Ascending aorta (tissue), 2 donors: ENCODE data around the gene GABARAPL2. TPM values are rescaled to one million over a fixed set of nuclear protein-coding genes. Genes with fewer than 3 reads are reported as not detected.

Experiments used
- DNase-seq, 2 donors: peaks; one replicate each; pipeline ENCODE4 v3.0.0-alpha.2; 2019; ENCODE audit warnings: low spot score in 2 of 2
- H3K27ac ChIP-seq, 2 donors: fragments of 200-600 bp; sonication (generic); one replicate each; pipeline ENCODE4 v1.5.1; 2016 to 2017; ENCODE audit warnings: mild to moderate bottlenecking in 1 of 2
- H3K27me3 ChIP-seq: fragments of 200-600 bp; sonication (generic); one replicate; pipeline ENCODE4 v1.5.1; 2017
- H3K36me3 ChIP-seq, 2 donors: fragments of 200-600 bp; sonication (generic); one replicate each; pipeline ENCODE4 v1.5.1; 2016
- H3K4me1 ChIP-seq, 2 donors: fragments of 200-600 bp; sonication (generic); one replicate each; pipeline ENCODE4 v1.5.1; 2016 to 2017; ENCODE audit warnings: mild to moderate bottlenecking in 1 of 2
- H3K4me3 ChIP-seq, 2 donors: fragments of 200-600 bp; sonication (generic); one replicate each; pipeline ENCODE4 v1.5.1; 2016 to 2017; ENCODE audit warnings: mild to moderate bottlenecking in 1 of 2
- H3K9me3 ChIP-seq, 2 donors: fragments of 200-600 bp; sonication (generic); one replicate each; pipeline ENCODE4 v1.5.1; 2016
- intact Hi-C: fragments of 100-400 bp; cut with DNase I; formaldehyde crosslinking; loops from one replicate; pipeline ENCODE4 v1.15.1; 2023
- total RNA-seq: library from RNA; depleted of rRNA; stranded (reverse); fragments of >200 nt; gene quantifications from one replicate; pipeline ENCODE4 v1.1.0, GENCODE V29; 2016
- TF ChIP-seq, protein P1 (sequence below), 3 experiments: fragments of 200-600 bp in 2 of 3; fragments of 450-650 bp in 1 of 3; sonication (generic) in 2 of 3; IDR thresholded peaks; one replicate each; pipeline ENCODE4 v1.5.1; 2016 to 2019; ENCODE audit warnings: antibody characterized with exemption in 3 of 3, mild to moderate bottlenecking in 1 of 3, moderate library complexity in 1 of 3

The GABARAPL2 gene
- total RNA-seq, 1 donor from 2014 or later, result 56.1 TPM

DNA sequence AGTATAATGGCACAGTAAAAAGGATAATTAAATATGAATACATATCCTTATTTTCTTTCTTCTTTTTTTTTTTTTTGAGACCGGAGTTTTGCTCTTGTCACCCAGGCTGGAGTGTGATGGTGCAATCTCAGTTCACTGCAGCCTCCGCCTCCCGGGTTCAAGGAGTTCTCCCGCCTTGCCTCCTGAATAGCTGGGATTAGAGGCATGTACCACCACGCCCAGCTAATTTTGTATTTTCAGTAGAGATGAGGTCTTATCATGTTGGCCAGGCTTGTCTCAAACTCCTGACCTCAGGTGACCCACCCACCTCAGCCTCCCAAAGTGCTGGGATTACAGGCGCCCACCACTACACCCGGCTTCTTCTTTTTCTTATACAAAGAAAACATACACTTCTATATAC lies 12.0 kb downstream of the GABARAPL2 start:
- no peaks in the 10 kb centered on the region for H3K9me3 ChIP-seq
- H3K4me1 ChIP-seq, result no peaks in the 10 kb centered on the region
- intact Hi-C loops, result no loop called here
- DNase-seq, result no peak
- peaks cover 51 to 63% of the 10 kb centered on the region in 2 donors for H3K36me3 ChIP-seq
- no peak overlapping the region for H3K4me3 ChIP-seq
- no peaks in the 10 kb centered on the region for H3K27me3 ChIP-seq
- H3K27ac ChIP-seq, result no peak overlapping the region
- TF ChIP-seq, protein P1, sequence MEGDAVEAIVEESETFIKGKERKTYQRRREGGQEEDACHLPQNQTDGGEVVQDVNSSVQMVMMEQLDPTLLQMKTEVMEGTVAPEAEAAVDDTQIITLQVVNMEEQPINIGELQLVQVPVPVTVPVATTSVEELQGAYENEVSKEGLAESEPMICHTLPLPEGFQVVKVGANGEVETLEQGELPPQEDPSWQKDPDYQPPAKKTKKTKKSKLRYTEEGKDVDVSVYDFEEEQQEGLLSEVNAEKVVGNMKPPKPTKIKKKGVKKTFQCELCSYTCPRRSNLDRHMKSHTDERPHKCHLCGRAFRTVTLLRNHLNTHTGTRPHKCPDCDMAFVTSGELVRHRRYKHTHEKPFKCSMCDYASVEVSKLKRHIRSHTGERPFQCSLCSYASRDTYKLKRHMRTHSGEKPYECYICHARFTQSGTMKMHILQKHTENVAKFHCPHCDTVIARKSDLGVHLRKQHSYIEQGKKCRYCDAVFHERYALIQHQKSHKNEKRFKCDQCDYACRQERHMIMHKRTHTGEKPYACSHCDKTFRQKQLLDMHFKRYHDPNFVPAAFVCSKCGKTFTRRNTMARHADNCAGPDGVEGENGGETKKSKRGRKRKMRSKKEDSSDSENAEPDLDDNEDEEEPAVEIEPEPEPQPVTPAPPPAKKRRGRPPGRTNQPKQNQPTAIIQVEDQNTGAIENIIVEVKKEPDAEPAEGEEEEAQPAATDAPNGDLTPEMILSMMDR (IDR thresholded peaks at IDR 0.05), result no peak

DNA sequence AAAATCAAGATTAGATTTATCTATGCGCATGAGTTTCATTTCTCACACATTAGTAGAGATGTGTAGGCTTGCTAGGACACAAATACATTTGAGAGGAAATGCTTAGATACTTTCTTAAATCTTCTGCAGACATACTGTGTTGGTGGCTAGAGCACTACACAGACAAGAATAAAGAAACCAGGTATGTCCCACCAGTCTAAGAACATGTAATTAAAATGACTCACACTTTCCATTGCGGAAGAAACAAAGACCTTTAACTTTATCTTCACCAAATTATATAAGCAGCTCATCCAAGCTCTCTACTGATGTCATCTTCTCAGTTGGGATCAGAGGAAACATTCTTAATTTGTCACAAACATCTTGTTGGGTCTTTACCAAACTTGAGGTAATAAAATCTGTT lies 12.5 kb downstream of the GABARAPL2 start:
- H3K36me3 ChIP-seq, result peaks cover 51 to 60% of the 10 kb centered on the region in 2 donors
- no peak overlapping the region for H3K27ac ChIP-seq

DNA sequence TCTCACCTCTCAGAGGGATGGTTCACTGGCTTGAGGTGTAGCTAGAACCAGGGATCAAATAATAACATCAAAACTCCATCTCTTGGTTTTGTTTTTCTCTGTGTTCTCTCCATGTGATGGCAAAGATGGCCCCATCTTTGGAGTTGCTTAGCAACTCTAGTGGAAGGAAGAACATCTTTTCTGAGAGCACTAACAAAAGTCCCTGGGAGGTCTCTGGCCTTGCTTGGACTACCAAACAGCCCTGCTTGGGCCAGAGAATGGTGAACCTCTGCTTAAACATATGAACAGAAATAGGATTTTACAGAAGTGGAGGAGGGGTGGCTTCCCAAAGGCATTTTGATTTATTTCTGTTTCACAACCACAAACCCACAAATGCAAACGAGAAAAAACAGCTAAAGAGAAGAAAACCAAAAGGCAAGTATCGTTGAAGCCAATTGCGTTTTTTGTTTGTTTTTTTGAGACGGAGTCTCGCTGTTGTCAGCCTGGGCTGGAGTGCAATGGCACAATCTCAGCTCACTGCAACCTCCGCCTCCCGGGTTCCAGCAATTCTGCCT lies 13.2 kb downstream of the GABARAPL2 start:
- intact Hi-C loops, result no loop called here
- H3K27ac ChIP-seq, result no peak overlapping the region
- TF ChIP-seq, protein P1 (IDR thresholded peaks at IDR 0.05), result no peak
- H3K4me3 ChIP-seq, result no peak overlapping the region
- no peaks in the 10 kb centered on the region for H3K9me3 ChIP-seq
- DNase-seq, result no peak
- peaks cover 49 to 54% of the 10 kb centered on the region in 2 donors for H3K36me3 ChIP-seq
- no peaks in the 10 kb centered on the region for H3K27me3 ChIP-seq
- no peaks in the 10 kb centered on the region for H3K4me1 ChIP-seq

More for the DNA sequence above, 12.5 kb downstream of the GABARAPL2 start:
- Histone ChIP-seq H3K9me3 (no peaks in the 10 kb centered on the region), H3K4me1 (no peaks in the 10 kb centered on the region), H3K4me3 (no peak overlapping the region), H3K27me3 (no peaks in the 10 kb centered on the region)
- no peak for DNase-seq
- TF ChIP-seq, protein P1 (IDR thresholded peaks at IDR 0.05), result no peak
- intact Hi-C loops, result no loop called here

DNA sequence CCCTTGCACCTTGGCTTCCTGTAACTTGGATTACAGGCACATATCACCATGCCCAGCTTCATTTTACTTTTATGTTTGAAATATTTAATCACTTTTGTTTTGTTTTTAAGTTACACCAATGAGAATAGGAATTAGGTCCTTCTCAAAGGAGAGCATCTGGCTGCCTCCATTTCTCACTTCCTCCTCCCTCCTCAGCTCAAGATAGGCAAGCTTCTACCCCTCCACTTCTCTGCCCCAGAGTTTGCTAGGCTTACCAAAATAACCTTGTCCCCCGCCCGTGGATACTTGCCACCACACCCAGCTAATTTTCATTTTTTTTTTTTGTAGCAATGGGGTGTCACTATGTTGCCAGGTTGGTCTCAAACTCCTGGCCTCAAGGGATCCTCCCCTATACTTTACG lies 17.9 kb downstream of the GABARAPL2 start:
- intact Hi-C loops, result no loop called here
- Histone ChIP-seq H3K36me3 (peaks cover 6 to 12% of the 10 kb centered on the region in 2 donors), H3K27ac (no peak overlapping the region), H3K4me1 (no peaks in the 10 kb centered on the region), H3K27me3 (no peaks in the 10 kb centered on the region), H3K9me3 (no peaks in the 10 kb centered on the region), H3K4me3 (no peak overlapping the region)
- no peak for DNase-seq
- TF ChIP-seq, protein P1 (IDR thresholded peaks at IDR 0.05), result no peak

DNA sequence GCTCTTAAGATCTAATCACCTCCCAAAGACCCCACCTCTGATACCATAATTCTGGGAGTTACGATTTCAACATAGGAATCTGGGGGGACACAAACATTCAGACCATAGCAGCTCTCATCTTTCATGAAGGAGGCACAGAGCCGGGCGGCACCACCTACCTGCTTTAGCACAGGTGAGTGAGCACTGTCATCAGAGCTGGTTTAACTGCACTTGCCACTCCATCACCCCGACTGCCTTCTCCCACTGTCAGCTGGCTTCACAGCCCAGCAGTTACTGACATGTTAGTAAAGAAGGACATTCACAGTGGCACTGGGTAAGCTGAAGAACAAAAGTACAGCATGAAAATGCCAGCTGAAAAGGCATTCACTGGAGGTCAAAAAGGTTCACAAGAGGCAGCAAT lies 22.5 kb downstream of the GABARAPL2 start:
- intact Hi-C loops, result no loop called here
- no peaks in the 10 kb centered on the region for H3K9me3 ChIP-seq
- TF ChIP-seq, protein P1 (IDR thresholded peaks at IDR 0.05), result no peak
- no peak for DNase-seq
- H3K4me3 ChIP-seq, result no peak overlapping the region
- peaks cover 4 to 11% of the 10 kb centered on the region in 2 donors for H3K4me1 ChIP-seq
- peak overlapping the region; percentile 79 to 96 for H3K27ac ChIP-seq
- no peaks in the 10 kb centered on the region for H3K36me3 ChIP-seq
- no peaks in the 10 kb centered on the region for H3K27me3 ChIP-seq

DNA sequence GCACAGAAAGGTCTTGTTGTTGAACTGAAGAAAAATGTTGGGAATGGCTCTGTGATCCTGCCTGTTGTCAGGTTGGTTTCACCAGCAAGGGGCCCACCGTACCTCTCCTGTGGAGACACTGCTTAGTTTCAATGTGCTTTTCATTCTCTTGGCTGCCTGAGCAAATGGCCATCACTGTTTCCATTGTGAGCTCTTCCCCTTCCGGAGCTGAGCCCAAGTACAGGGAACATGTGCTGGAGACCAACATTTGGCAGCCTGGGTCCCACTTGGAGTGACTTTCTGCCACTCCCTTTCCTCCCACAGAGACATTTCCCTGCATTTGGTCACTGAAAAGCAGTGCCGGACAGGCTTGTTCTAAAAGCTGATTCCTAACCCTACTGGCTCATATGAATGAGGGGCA lies 23.1 kb downstream of the GABARAPL2 start:
- intact Hi-C loops, result no loop called here
- Histone ChIP-seq H3K27me3 (no peaks in the 10 kb centered on the region), H3K4me3 (no peak overlapping the region), H3K4me1 (peaks cover 4 to 13% of the 10 kb centered on the region in 2 donors), H3K27ac (peak overlapping the region; percentile 79 to 96), H3K36me3 (no peaks in the 10 kb centered on the region), H3K9me3 (no peaks in the 10 kb centered on the region)
- TF ChIP-seq, protein P1 (IDR thresholded peaks at IDR 0.05), result no peak
- peak in 1 of 2 donors; percentile 75 for DNase-seq
